Epithelial cell of esophagus (primary cell): Measurements from ENCODE around the gene CHST1.

Source experiments
- DNase-seq: peaks from one replicate; pipeline ENCODE4 v3.0.0; 2010; ENCODE audit warnings: low read depth
- H3K4me3 ChIP-seq: 2 replicates; pipeline ENCODE4 v1.5.1; 2011; ENCODE audit warnings: mild to moderate bottlenecking, low read length, control low read depth
- TF ChIP-seq, protein P1 (sequence below): IDR thresholded peaks from 2 replicates; pipeline ENCODE4 v1.5.1; 2011; ENCODE audit warnings: low read depth, mild to moderate bottlenecking, low read length, control low read depth, inconsistent platforms; ENCODE audit not compliant: insufficient read depth; ENCODE audit errors: missing control alignments

The CHST1 gene

DNA sequence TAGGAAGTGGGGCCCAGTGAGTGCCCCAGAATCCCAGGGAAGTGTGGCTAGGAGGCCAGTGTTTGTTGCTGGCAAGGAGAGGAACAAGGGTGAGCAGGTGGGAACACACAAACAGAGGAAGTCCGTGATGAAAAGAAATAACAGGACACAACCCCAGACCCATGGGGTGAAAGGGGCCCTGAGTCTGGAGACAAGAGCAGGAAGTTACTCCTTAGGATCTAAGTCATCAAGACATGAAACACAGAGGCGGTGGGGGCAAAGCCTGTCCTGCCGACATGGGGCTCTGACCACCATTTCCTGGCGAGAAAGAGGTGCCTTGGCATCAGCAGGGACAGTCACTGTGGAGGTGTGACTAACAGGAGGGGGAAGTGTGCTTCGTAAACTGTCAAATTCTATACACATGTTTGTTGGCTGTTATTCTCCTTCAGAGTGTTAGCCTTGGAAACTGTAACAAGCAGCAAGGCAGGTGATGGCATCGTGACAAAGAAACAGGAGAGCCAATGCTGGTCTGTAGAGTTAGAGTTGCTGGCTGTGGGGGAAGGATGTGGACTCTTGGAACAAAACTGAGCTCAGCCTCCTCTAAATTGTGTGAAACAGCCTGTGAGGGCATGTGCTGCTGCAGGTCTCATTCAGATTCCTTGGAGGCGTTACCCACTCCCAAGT is 21.7 kb downstream of the CHST1 start:
- DNase-seq = no peak
- TF ChIP-seq, protein P1, sequence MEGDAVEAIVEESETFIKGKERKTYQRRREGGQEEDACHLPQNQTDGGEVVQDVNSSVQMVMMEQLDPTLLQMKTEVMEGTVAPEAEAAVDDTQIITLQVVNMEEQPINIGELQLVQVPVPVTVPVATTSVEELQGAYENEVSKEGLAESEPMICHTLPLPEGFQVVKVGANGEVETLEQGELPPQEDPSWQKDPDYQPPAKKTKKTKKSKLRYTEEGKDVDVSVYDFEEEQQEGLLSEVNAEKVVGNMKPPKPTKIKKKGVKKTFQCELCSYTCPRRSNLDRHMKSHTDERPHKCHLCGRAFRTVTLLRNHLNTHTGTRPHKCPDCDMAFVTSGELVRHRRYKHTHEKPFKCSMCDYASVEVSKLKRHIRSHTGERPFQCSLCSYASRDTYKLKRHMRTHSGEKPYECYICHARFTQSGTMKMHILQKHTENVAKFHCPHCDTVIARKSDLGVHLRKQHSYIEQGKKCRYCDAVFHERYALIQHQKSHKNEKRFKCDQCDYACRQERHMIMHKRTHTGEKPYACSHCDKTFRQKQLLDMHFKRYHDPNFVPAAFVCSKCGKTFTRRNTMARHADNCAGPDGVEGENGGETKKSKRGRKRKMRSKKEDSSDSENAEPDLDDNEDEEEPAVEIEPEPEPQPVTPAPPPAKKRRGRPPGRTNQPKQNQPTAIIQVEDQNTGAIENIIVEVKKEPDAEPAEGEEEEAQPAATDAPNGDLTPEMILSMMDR = no peak
- no peak overlapping the region for H3K4me3 ChIP-seq

DNA sequence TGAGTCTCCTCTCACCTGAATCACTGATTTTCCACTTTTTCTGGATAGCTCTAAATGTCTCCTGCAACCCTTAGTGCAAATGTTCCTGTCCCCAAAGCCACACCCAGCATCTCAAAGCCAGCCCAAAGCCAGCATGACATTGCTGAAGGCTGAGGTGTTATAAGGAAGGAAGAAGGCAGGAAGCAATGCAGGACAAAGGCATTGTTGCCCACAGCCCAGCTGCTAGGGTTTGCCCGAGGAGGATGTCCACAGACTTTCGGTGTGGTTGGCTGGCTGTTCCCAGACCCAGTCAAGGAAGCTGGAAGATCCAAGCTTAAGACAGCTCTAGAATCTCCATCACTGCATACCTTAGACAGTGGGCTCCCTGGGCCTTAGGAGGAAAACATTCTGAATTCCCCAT is 23.5 kb downstream of the CHST1 start:
- DNase-seq = no peak
- TF ChIP-seq, protein P1 = no peak
- H3K4me3 ChIP-seq = no peak overlapping the region

DNA sequence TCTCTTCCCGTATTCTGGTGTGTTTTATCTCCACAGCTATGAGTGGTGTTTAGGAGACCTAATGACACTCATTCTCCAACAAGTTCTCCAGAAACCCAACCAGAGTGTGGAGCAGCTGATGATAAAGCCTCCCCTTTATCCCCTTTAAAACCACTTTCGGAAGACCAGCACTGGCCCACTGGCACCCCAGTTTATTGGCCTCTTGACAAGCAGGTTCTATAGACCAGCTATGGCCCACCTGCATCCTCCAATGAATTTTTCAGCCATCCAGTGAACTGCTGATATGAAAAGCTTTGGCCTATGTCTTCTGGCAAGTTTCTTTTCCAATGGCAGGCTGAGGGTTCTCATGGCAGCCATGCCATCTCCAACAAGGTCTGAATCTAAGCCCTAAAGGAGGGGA is 27.4 kb downstream of the CHST1 start:
- H3K4me3 ChIP-seq = no peak overlapping the region
- DNase-seq = no peak
- TF ChIP-seq, protein P1 = no peak

DNA sequence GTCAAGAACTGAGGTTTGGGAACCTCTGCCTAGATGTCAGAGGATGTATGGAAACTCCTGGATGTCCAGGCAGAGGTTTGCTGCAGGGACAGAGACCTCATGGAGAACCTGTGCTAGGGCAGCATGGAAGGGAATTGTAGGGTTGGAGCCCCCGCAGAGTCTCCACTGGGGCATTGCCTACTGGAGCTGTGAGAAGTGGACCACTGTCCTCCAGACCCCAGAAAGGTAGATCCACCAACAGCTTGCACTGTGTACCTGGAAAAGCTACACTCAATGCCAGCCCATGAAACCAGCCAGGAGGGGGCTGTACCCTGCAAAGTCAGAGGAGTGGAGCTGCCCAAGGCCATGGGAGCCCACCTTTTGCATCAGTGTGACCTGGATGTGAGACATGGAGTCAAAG is 29.5 kb downstream of the CHST1 start:
- TF ChIP-seq, protein P1 = no peak
- no peak overlapping the region for H3K4me3 ChIP-seq
- no peak for DNase-seq

DNA sequence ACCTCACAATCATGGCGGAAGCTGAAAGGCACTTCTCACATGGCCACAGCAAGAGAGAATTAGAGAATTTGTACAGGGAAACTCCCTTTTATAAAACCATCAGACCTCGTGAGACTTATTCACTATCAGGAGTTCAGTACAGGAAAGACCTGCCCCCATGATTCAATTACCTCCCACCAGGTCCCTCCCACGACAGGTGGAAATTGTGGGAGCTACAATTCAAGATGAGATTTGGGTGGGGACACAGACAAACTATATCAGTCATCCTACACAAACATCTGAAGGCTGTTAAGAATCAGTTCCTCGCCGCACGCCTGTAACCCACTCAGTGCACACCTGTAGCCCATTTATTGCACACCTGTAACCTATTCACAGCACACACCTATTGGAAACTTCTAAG is 39.8 kb downstream of the CHST1 start:
- DNase-seq = no peak
- TF ChIP-seq, protein P1 = no peak
- no peak overlapping the region for H3K4me3 ChIP-seq

DNA sequence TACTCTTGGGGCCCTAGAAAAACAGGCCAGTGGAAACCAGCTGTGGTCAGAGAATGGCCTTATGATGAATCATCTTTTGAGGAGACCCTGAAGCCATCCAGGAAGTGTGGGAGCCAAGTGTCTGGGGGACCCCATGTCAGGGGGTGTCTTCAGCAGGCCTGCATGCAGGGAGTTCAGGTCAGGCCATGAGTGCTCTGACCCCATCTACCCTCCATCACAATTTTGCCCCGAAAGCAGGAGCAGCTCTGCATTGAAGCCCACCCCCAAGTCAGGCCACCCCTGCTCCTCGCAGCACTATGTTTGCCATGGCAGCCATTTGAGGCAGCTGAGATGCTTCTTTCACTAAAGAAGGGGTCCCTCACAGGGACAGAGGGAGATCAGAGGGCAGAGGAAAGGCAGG is 41.3 kb downstream of the CHST1 start:
- no peak for DNase-seq
- TF ChIP-seq, protein P1 = no peak

DNA sequence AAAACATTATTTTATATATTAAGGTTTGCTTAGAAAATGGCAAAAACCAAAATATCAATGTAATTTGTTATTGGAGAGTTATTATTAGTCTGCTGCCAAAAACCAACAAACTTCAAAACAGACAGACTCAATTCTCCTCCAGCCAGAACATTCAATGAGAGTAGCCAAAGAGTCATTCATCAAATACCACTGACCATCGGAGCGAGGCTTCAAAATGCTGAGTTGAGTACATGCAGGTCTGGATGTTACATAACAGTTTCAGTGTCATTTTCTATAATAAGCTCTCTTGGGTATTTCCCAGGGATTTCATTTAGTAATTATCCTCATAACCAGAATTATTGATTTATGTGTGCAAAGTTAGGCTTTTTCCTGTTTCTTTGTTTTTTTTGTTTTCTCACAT is 42.6 kb downstream of the CHST1 start:
- TF ChIP-seq, protein P1 = no peak
- no peak for DNase-seq

More for the DNA sequence above, 41.3 kb downstream of the CHST1 start:
- H3K4me3 ChIP-seq = no peak overlapping the region

More for the DNA sequence above, 42.6 kb downstream of the CHST1 start:
- H3K4me3 ChIP-seq = no peak overlapping the region
